Hepatocyte (in vitro differentiated cells): Measurements from ENCODE around the gene NOL8. TPM values are rescaled to one million over a fixed set of nuclear protein-coding genes. Genes with fewer than 3 reads are reported as not detected.

ENCODE experiments used
- DNase-seq: peaks from one replicate; pipeline ENCODE4 v3.0.0-alpha.2; 2016; ENCODE audit warnings: low spot score
- H2AFZ ChIP-seq: fragments of 200-600 bp; sonication (generic); 2 replicates; pipeline ENCODE4 v1.6.0; 2016; ENCODE audit warnings: antibody characterized with exemption, mild to moderate bottlenecking
- H3K27ac ChIP-seq: fragments of 200-600 bp; sonication (generic); 2 replicates; pipeline ENCODE4 v1.5.1; 2016; ENCODE audit warnings: mild to moderate bottlenecking
- H3K27me3 ChIP-seq: fragments of 200-600 bp; sonication (generic); 2 replicates; pipeline ENCODE4 v1.6.1; 2016
- H3K36me3 ChIP-seq: fragments of 200-600 bp; sonication (generic); replicated peaks from 2 replicates; pipeline ENCODE4 v1.5.1; 2016; ENCODE audit warnings: low read depth; ENCODE audit not compliant: insufficient read depth
- H3K4me1 ChIP-seq: fragments of 200-600 bp; sonication (generic); 2 replicates; pipeline ENCODE4 v1.5.1; 2016; ENCODE audit warnings: mild to moderate bottlenecking, moderate library complexity; ENCODE audit not compliant: insufficient read depth
- H3K4me2 ChIP-seq: fragments of 200-600 bp; sonication (generic); 2 replicates; pipeline ENCODE4 v1.6.0; 2016
- H3K4me3 ChIP-seq: fragments of 200-600 bp; sonication (generic); 2 replicates; pipeline ENCODE4 v1.5.1; 2016; ENCODE audit warnings: mild to moderate bottlenecking
- H3K79me2 ChIP-seq: fragments of 200-600 bp; sonication (generic); 2 replicates; pipeline ENCODE4 v1.6.0; 2017; ENCODE audit warnings: mild to moderate bottlenecking
- H3K9me2 ChIP-seq: fragments of 200-600 bp; sonication (generic); replicated peaks from 2 replicates; pipeline ENCODE4 v1.6.0; 2017; ENCODE audit warnings: mild to moderate bottlenecking; ENCODE audit not compliant: insufficient read depth
- H3K9me3 ChIP-seq: fragments of 200-600 bp; sonication (generic); 2 replicates; pipeline ENCODE4 v1.5.1; 2016; ENCODE audit warnings: low read depth, mild to moderate bottlenecking
- H4K20me1 ChIP-seq: fragments of 200-600 bp; sonication (generic); 2 replicates; pipeline ENCODE4 v1.6.0; 2016; ENCODE audit warnings: mild to moderate bottlenecking; ENCODE audit not compliant: insufficient read depth, poor library complexity, severe bottlenecking
- EZH2 ChIP-seq: fragments of 200-600 bp; sonication (generic); IDR thresholded peaks from 2 replicates; pipeline ENCODE4 v1.6.1; 2016; ENCODE audit warnings: antibody characterized with exemption, mild to moderate bottlenecking, borderline replicate concordance
- EZH2phosphoT487 ChIP-seq: fragments of 200-600 bp; sonication (generic); IDR thresholded peaks from one replicate; pipeline ENCODE4 v1.6.1; 2018; ENCODE audit warnings: antibody characterized with exemption, mild to moderate bottlenecking, low read depth, moderate library complexity; ENCODE audit not compliant: unreplicated experiment, severe bottlenecking
- WGBS: methylation state at CpG from one replicate; pipeline ENCODE4 v1.1.6; 2016; ENCODE audit warnings: low lambda C conversion rate; ENCODE audit errors: missing lambda C conversion rate; 5-methylcytosine and 5-hydroxymethylcytosine counted together
- polyA plus RNA-seq: library from polyadenylated mRNA; unstranded; fragments of >200 nt; fragmentation: Nextera tagmentation; extraction: Ambion mirVana; gene quantifications from 2 replicates; pipeline ENCODE4 v1.2.1, GENCODE V29; 2016
- total RNA-seq: library from RNA; depleted of rRNA; stranded (reverse); fragments of >200 nt; gene quantifications from 2 replicates; pipeline ENCODE4 v1.2.3, GENCODE V29; 2014
- TF ChIP-seq, protein P1 (sequence below): fragments of 200-600 bp; sonication (generic); IDR thresholded peaks from 2 replicates; pipeline ENCODE4 v1.5.1; 2016; ENCODE audit warnings: antibody characterized with exemption, mild to moderate bottlenecking; ENCODE audit not compliant: poor library complexity

Gene NOL8
- total and polyA plus RNA-seq, 2 experiments from 2014 or later: 17.5 to 28.9 TPM

DNA sequence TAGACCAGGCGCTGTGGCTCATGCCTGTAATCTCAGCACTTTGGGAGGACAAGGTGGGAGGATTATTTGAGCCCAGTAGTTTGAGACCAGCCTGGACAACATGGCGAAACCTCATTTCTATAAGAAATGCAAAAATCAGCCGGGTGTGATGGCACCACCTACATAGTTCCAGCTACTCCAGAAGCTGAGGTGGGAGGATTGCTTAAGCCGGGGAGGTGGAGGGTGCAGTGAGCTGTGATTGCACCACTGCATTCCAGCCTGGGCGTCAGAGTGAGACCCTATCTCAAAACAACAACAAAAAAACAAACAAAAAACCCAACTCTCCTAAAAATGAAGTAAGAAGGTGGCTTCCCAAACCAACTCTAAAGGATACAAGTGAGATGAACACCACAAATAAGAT is 54.6 kb downstream of the NOL8 start:
- Histone ChIP-seq H3K4me3 (no peak overlapping the region), H3K4me2 (no peak overlapping the region), H3K9me3 (no peaks in the 10 kb centered on the region), H3K27ac (no peak overlapping the region), H3K79me2 (no peaks in the 10 kb centered on the region), H3K36me3 (peaks cover 2% of the 10 kb centered on the region), H2AFZ (no peak overlapping the region), H3K4me1 (no peaks in the 10 kb centered on the region), H4K20me1 (no peaks in the 10 kb centered on the region), H3K9me2 (no peaks in the 10 kb centered on the region), H3K27me3 (no peaks in the 10 kb centered on the region)
- no peak for TF ChIP-seq EZH2
- TF ChIP-seq EZH2phosphoT487: no peak
- TF ChIP-seq, protein P1, sequence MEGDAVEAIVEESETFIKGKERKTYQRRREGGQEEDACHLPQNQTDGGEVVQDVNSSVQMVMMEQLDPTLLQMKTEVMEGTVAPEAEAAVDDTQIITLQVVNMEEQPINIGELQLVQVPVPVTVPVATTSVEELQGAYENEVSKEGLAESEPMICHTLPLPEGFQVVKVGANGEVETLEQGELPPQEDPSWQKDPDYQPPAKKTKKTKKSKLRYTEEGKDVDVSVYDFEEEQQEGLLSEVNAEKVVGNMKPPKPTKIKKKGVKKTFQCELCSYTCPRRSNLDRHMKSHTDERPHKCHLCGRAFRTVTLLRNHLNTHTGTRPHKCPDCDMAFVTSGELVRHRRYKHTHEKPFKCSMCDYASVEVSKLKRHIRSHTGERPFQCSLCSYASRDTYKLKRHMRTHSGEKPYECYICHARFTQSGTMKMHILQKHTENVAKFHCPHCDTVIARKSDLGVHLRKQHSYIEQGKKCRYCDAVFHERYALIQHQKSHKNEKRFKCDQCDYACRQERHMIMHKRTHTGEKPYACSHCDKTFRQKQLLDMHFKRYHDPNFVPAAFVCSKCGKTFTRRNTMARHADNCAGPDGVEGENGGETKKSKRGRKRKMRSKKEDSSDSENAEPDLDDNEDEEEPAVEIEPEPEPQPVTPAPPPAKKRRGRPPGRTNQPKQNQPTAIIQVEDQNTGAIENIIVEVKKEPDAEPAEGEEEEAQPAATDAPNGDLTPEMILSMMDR: no peak
- DNase-seq: no peak
- WGBS: over 99% methylated on average over 5 of the region's 5 CpGs

DNA sequence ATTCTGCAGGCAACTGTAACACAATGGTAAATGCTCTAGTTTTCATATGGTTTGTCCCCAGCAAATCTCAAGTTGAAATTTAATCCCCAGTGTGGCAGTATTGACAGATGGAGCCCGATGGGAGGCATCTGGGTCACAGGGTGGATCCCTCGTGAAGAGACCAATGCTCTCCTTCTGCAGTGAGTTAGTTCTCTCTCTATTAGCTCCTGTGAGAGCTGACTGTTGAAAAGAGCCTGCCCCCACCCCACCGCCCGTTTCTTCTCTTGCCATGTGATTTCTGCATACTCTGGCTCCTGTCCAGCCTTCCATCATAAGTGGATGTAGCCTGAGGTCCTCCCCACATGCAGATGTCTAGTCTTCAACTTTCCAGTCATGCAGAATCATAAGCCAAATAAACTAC is 58.7 kb downstream of the NOL8 start:
- H3K4me2 ChIP-seq: no peak overlapping the region
- no peaks in the 10 kb centered on the region for H4K20me1 ChIP-seq
- H3K27me3 ChIP-seq: no peaks in the 10 kb centered on the region
- WGBS: 85% methylated on average over 4 of the region's 4 CpGs
- no peak overlapping the region for H3K4me3 ChIP-seq
- no peak overlapping the region for H3K27ac ChIP-seq
- TF ChIP-seq, protein P1: no peak
- TF ChIP-seq EZH2: no peak
- no peak for TF ChIP-seq EZH2phosphoT487
- H3K9me2 ChIP-seq: no peaks in the 10 kb centered on the region
- H3K79me2 ChIP-seq: no peaks in the 10 kb centered on the region
- DNase-seq: no peak
- H3K36me3 ChIP-seq: peaks cover 4% of the 10 kb centered on the region
- no peak overlapping the region for H2AFZ ChIP-seq
- no peaks in the 10 kb centered on the region for H3K9me3 ChIP-seq
- H3K4me1 ChIP-seq: no peaks in the 10 kb centered on the region

DNA sequence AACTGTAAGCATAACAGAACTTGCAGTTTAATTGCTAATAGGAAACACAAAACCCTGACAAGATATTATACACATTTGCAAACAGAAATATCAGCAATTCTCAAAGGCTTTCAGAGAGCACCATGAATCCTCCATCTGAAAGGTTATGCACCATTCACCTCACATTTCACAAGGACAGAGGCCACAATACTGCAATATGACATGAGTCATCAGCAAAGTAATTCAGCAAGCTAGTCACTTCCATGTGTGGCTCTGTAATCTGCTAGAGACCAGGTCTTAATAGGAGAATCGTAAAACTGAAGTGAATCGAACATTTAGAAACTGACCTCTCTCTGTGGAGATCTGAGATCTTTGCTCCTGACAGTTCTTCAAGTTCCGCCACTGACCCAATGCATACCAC is 60.0 kb downstream of the NOL8 start:
- Histone ChIP-seq H3K36me3 (peaks cover 4% of the 10 kb centered on the region), H3K27me3 (no peaks in the 10 kb centered on the region), H3K4me2 (no peak overlapping the region), H3K9me2 (no peaks in the 10 kb centered on the region), H3K27ac (no peak overlapping the region), H3K4me1 (no peaks in the 10 kb centered on the region), H3K9me3 (no peaks in the 10 kb centered on the region), H2AFZ (no peak overlapping the region), H4K20me1 (no peaks in the 10 kb centered on the region), H3K79me2 (no peaks in the 10 kb centered on the region), H3K4me3 (no peak overlapping the region)
- TF ChIP-seq, protein P1: no peak
- TF ChIP-seq EZH2phosphoT487 (no peak), EZH2 (no peak)
- DNase-seq: no peak
- 80% methylated on average over 3 of the region's 3 CpGs for WGBS

DNA sequence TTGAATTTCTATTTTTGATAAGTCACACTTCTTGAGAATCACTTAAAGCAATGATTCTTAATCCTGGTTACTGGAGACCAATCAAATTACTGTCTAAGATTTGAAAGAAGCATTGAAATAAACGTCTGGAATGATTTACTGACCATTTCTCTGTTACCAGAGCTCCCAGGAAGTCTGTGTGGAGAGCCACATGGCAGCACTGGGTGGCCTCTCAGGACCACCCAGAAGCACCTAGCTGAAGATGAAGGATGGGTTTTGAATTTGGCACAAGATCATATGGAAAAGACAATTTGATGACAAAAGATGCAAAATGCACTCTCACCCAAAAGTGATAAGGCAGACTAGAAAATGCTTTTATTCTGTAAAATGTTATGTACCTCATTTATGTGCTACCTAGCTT is 62.0 kb downstream of the NOL8 start:
- TF ChIP-seq EZH2 (no peak), EZH2phosphoT487 (no peak)
- TF ChIP-seq, protein P1: no peak
- Histone ChIP-seq H3K4me2 (no peak overlapping the region), H3K9me2 (no peaks in the 10 kb centered on the region), H3K9me3 (no peaks in the 10 kb centered on the region), H3K27me3 (no peaks in the 10 kb centered on the region), H3K27ac (no peak overlapping the region), H3K36me3 (peaks cover 4% of the 10 kb centered on the region), H3K4me3 (no peak overlapping the region), H3K4me1 (no peaks in the 10 kb centered on the region), H3K79me2 (no peaks in the 10 kb centered on the region), H4K20me1 (no peaks in the 10 kb centered on the region), H2AFZ (no peak overlapping the region)
- 52% methylated on average over 1 of the region's 1 CpG for WGBS
- DNase-seq: no peak
